Astrocyte (in vitro differentiated cells and primary cell): ENCODE data around the gene RIPOR2. TPM values are rescaled to one million over a fixed set of nuclear protein-coding genes. Genes with fewer than 3 reads are reported as not detected.

Experiments
- DNase-seq: peaks from one replicate; pipeline ENCODE4 v3.0.0-alpha.2; 2010; ENCODE audit warnings: low read depth
- FAIRE-seq: peaks from 2 replicates; lab custom pipeline; 2011; peaks lifted over from hg19 to GRCh38; lab: Jason Lieb, UNC
- H2AFZ ChIP-seq: 2 replicates; pipeline ENCODE4 v1.6.0; 2012; ENCODE audit warnings: low read depth, low read length, inconsistent platforms
- H3K27ac ChIP-seq: 2 replicates; pipeline ENCODE4 v1.5.1; 2011; ENCODE audit warnings: low read depth, low read length, inconsistent platforms
- H3K27me3 ChIP-seq: 2 replicates; pipeline ENCODE4 v1.6.0; 2011; ENCODE audit warnings: low read length, inconsistent platforms; ENCODE audit not compliant: insufficient read depth
- H3K36me3 ChIP-seq: 2 replicates; pipeline ENCODE4 v1.5.1; 2011; ENCODE audit warnings: low read length, inconsistent platforms; ENCODE audit not compliant: insufficient read depth
- H3K4me1 ChIP-seq: 2 replicates; pipeline ENCODE4 v1.5.1; 2011; ENCODE audit warnings: low read length, inconsistent platforms; ENCODE audit not compliant: insufficient read depth
- H3K4me2 ChIP-seq: 2 replicates; pipeline ENCODE4 v1.6.0; 2012; ENCODE audit warnings: low read length, inconsistent platforms
- H3K4me3 ChIP-seq: 2 replicates; pipeline ENCODE4 v1.5.1; 2011; ENCODE audit warnings: low read depth, mild to moderate bottlenecking, low read length, inconsistent platforms; ENCODE audit not compliant: insufficient read depth
- H3K79me2 ChIP-seq: 2 replicates; pipeline ENCODE4 v1.6.0; 2012; ENCODE audit warnings: mild to moderate bottlenecking, low read length, inconsistent platforms; ENCODE audit not compliant: insufficient read depth
- H3K9ac ChIP-seq: 2 replicates; pipeline ENCODE4 v1.6.0; 2012; ENCODE audit warnings: mild to moderate bottlenecking, low read length, inconsistent platforms
- H3K9me3 ChIP-seq: 2 replicates; pipeline ENCODE4 v1.5.1; 2012; ENCODE audit warnings: low read depth, mild to moderate bottlenecking, low read length, inconsistent platforms; ENCODE audit not compliant: insufficient read depth
- H4K20me1 ChIP-seq: 2 replicates; pipeline ENCODE4 v1.6.0; 2012; ENCODE audit warnings: low read length, inconsistent platforms; ENCODE audit not compliant: insufficient read depth
- H3K27ac Mint-ChIP-seq: one replicate; pipeline ENCODE4 v1.8.0; 2021; ENCODE audit warnings: mild to moderate bottlenecking, mixed read lengths; ENCODE audit not compliant: unreplicated experiment
- H3K27me3 Mint-ChIP-seq: one replicate; pipeline ENCODE4 v1.8.0; 2021; ENCODE audit warnings: low read depth, mixed read lengths; ENCODE audit not compliant: unreplicated experiment
- H3K36me3 Mint-ChIP-seq: one replicate; pipeline ENCODE4 v1.8.0; 2021; ENCODE audit warnings: low read depth, mixed read lengths; ENCODE audit not compliant: unreplicated experiment
- H3K4me1 Mint-ChIP-seq: one replicate; pipeline ENCODE4 v1.8.0; 2021; ENCODE audit warnings: low read depth, mixed read lengths; ENCODE audit not compliant: unreplicated experiment
- H3K4me3 Mint-ChIP-seq: one replicate; pipeline ENCODE4 v1.8.0; 2021; ENCODE audit warnings: mild to moderate bottlenecking, moderate library complexity, mixed read lengths; ENCODE audit not compliant: unreplicated experiment
- H3K9me3 Mint-ChIP-seq: one replicate; pipeline ENCODE4 v1.8.0; 2021; ENCODE audit warnings: mild to moderate bottlenecking, mixed read lengths; ENCODE audit not compliant: unreplicated experiment
- EZH2 ChIP-seq: IDR thresholded peaks from 2 replicates; pipeline ENCODE4 v1.6.1; 2012; ENCODE audit warnings: mild to moderate bottlenecking, low read length, inconsistent platforms; ENCODE audit not compliant: insufficient read depth
- total RNA-seq: library from RNA; stranded (reverse); gene quantifications from 2 replicates; pipeline ENCODE4 v1.2.1, GENCODE V29; 2021
- TF ChIP-seq, protein P1 (sequence below): IDR thresholded peaks from 2 replicates; pipeline ENCODE4 v1.5.1; 2011; ENCODE audit warnings: low read depth, mild to moderate bottlenecking, inconsistent platforms, low read length, moderate library complexity; ENCODE audit not compliant: insufficient read depth

RIPOR2 gene
- total RNA-seq, 1 donor from 2014 or later: 0.95 TPM

DNA sequence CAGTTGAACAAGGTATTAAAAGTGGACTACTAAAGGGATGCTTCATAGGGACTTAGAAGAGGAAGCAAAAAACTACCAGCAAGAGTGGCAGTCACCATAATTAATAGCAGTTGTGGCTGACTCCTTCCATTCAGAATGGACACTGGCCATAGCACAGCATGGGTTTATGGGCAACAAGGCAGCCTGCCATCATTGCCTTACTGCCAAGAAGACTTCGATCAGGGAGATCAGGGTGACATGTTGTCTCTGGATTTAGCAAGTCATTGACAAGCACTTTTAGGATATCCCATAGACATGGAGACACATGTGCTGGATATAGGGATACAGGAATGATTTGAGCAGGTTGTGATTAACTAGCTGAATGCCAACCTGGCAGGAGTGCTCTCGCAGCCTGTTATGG, 35.3 kb upstream of the RIPOR2 start:
- no peaks in the 10 kb centered on the region for H3K4me1 Mint-ChIP-seq
- Histone ChIP-seq H3K27ac (no peak overlapping the region), H3K36me3 (no peaks in the 10 kb centered on the region), H3K79me2 (no peaks in the 10 kb centered on the region), H2AFZ (no peak overlapping the region), H3K9ac (no peak overlapping the region), H3K4me1 (no peaks in the 10 kb centered on the region), H3K4me3 (no peak overlapping the region), H3K4me2 (no peak overlapping the region), H3K27me3 (no peaks in the 10 kb centered on the region), H4K20me1 (no peaks in the 10 kb centered on the region), H3K9me3 (no peaks in the 10 kb centered on the region)
- TF ChIP-seq, protein P1, sequence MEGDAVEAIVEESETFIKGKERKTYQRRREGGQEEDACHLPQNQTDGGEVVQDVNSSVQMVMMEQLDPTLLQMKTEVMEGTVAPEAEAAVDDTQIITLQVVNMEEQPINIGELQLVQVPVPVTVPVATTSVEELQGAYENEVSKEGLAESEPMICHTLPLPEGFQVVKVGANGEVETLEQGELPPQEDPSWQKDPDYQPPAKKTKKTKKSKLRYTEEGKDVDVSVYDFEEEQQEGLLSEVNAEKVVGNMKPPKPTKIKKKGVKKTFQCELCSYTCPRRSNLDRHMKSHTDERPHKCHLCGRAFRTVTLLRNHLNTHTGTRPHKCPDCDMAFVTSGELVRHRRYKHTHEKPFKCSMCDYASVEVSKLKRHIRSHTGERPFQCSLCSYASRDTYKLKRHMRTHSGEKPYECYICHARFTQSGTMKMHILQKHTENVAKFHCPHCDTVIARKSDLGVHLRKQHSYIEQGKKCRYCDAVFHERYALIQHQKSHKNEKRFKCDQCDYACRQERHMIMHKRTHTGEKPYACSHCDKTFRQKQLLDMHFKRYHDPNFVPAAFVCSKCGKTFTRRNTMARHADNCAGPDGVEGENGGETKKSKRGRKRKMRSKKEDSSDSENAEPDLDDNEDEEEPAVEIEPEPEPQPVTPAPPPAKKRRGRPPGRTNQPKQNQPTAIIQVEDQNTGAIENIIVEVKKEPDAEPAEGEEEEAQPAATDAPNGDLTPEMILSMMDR: no peak
- no peak for TF ChIP-seq EZH2
- H3K9me3 Mint-ChIP-seq: no peaks in the 10 kb centered on the region
- peaks cover 4% of the 10 kb centered on the region for H3K27me3 Mint-ChIP-seq
- FAIRE-seq (no peak), DNase-seq (no peak)
- H3K4me3 Mint-ChIP-seq: no peak overlapping the region
- H3K36me3 Mint-ChIP-seq: no peaks in the 10 kb centered on the region
- H3K27ac Mint-ChIP-seq: no peak overlapping the region

- no peaks in the 10 kb centered on the region for H3K4me1 ChIP-seq
- H3K36me3 ChIP-seq: no peaks in the 10 kb centered on the region
- no peaks in the 10 kb centered on the region for H3K79me2 ChIP-seq
- H3K36me3 Mint-ChIP-seq: no peaks in the 10 kb centered on the region
- no peak overlapping the region for H3K4me3 ChIP-seq
- no peak overlapping the region for H3K27ac ChIP-seq
- H3K4me1 Mint-ChIP-seq: no peaks in the 10 kb centered on the region
- H3K27me3 Mint-ChIP-seq: peaks cover 4% of the 10 kb centered on the region
- TF ChIP-seq, protein P1: no peak
- no peak for TF ChIP-seq EZH2
- no peak overlapping the region for H3K9ac ChIP-seq
- H3K9me3 ChIP-seq: no peaks in the 10 kb centered on the region
- no peaks in the 10 kb centered on the region for H4K20me1 ChIP-seq
- no peak overlapping the region for H3K4me3 Mint-ChIP-seq
- H3K27ac Mint-ChIP-seq: no peak overlapping the region
- H3K27me3 ChIP-seq: no peaks in the 10 kb centered on the region
- H2AFZ ChIP-seq: no peak overlapping the region
- FAIRE-seq: no peak
- H3K9me3 Mint-ChIP-seq: no peaks in the 10 kb centered on the region
- no peak overlapping the region for H3K4me2 ChIP-seq
- DNase-seq: no peak
These were observed 33.6 kb upstream of the RIPOR2 start for GRCh38 chr6:24969343-24969860.

DNA sequence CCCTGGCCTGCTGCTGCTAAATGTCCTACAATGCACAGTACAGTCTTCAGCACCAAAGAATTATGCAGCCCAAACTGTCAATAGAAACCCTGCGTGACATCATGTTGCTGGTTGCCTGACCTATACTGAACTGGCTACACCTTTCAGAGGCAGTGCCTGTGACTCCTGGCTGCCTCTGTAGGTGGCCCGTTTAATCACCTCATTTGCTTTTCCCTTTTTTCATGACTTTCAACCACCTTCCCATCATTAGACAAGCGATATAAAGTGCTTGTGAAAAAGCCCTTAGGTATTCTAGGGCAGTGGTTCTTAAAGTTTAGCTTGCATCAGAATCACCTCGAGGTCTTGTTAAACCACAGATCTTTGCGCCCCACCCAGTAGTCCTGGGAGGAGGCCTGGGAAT, 33.0 kb upstream of the RIPOR2 start:
- Mint-ChIP-seq H3K27ac (no peak overlapping the region), H3K9me3 (no peaks in the 10 kb centered on the region), H3K4me3 (no peak overlapping the region), H3K36me3 (no peaks in the 10 kb centered on the region), H3K27me3 (peaks cover 4% of the 10 kb centered on the region), H3K4me1 (no peaks in the 10 kb centered on the region)
- no peaks in the 10 kb centered on the region for H3K36me3 ChIP-seq
- no peak overlapping the region for H3K4me3 ChIP-seq
- H3K9ac ChIP-seq: no peak overlapping the region
- H3K4me1 ChIP-seq: no peaks in the 10 kb centered on the region
- H4K20me1 ChIP-seq: no peaks in the 10 kb centered on the region
- TF ChIP-seq EZH2: no peak
- TF ChIP-seq, protein P1: no peak
- no peak overlapping the region for H3K4me2 ChIP-seq
- H3K79me2 ChIP-seq: no peaks in the 10 kb centered on the region
- no peak overlapping the region for H2AFZ ChIP-seq
- H3K27me3 ChIP-seq: no peaks in the 10 kb centered on the region
- no peak overlapping the region for H3K27ac ChIP-seq
- FAIRE-seq (no peak), DNase-seq (no peak)
- H3K9me3 ChIP-seq: no peaks in the 10 kb centered on the region
